PFSK-1 (cell line): ENCODE data around the gene GTPBP8.

Experiments used
- FOXP2 ChIP-seq: optimal IDR thresholded peaks from 2 replicates; pipeline ENCODE3; 2011; ENCODE audit warnings: borderline replicate concordance, control low read depth, inconsistent platforms; ENCODE audit not compliant: insufficient read depth; ENCODE audit errors: extremely low read length, extremely low read depth
- POLR2AphosphoS5 ChIP-seq: IDR thresholded peaks from 2 replicates; pipeline ENCODE4 v1.6.1; 2012; ENCODE audit warnings: low read depth, mild to moderate bottlenecking, control low read depth, low read length, moderate library complexity
- REST ChIP-seq, 2 experiments: IDR thresholded peaks; 2 replicates each; pipeline versions ENCODE4 v1.6.1 to v1.8.0; 2011 to 2012; ENCODE audit warnings: low read depth in 2 of 2, low read length in 2 of 2, control low read depth in 1 of 2, inconsistent platforms in 1 of 2, mild to moderate bottlenecking in 1 of 2, moderate library complexity in 1 of 2; ENCODE audit not compliant: insufficient read depth in 1 of 2
- SIN3A ChIP-seq: IDR thresholded peaks from 2 replicates; pipeline ENCODE4 v1.6.1; 2012; ENCODE audit warnings: mild to moderate bottlenecking, low read length, moderate library complexity, borderline replicate concordance; ENCODE audit not compliant: insufficient read depth
- TAF1 ChIP-seq: IDR thresholded peaks from 2 replicates; pipeline ENCODE4 v1.6.1; 2012; ENCODE audit warnings: low read length, control low read depth, borderline replicate concordance; ENCODE audit not compliant: insufficient read depth

The GTPBP8 gene

GRCh38 chr3:113019182-113020137 is 28.7 kb downstream of the GTPBP8 start:
- TF ChIP-seq TAF1 (no peak), FOXP2 (no peak), POLR2AphosphoS5 (peak; percentile 64), REST (IDR thresholded peaks at IDR 0.05; ENCODE audit: insufficient read depth in 1 of 2, low read depth in 2 of 2, low read length in 2 of 2) (0 out of 4 replicates have a peak, but pooled peaks of 1 of the 2 experiments have one; percentile 10), SIN3A (0 out of 2 replicates have a peak, but pooled peaks have one; percentile 60)

- TF ChIP-seq TAF1 (no peak), POLR2AphosphoS5 (no peak), REST (IDR thresholded peaks at IDR 0.05; ENCODE audit: insufficient read depth in 1 of 2, low read depth in 2 of 2, low read length in 2 of 2) (no peak), SIN3A (no peak), FOXP2 (no peak)
These were observed 30.7 kb downstream of the GTPBP8 start for GRCh38 chr3:113021471-113021870.

GRCh38 chr3:113034011-113034410 is 43.2 kb downstream of the GTPBP8 start:
- TF ChIP-seq TAF1 = no peak
- no peak for TF ChIP-seq FOXP2
- no peak for TF ChIP-seq REST (IDR thresholded peaks at IDR 0.05; ENCODE audit: insufficient read depth in 1 of 2, low read depth in 2 of 2, low read length in 2 of 2)
- no peak for TF ChIP-seq SIN3A

GRCh38 chr3:113035387-113035982 is 44.7 kb downstream of the GTPBP8 start:
- TF ChIP-seq FOXP2 (no peak), TAF1 (no peak), POLR2AphosphoS5 (no peak), SIN3A (no peak), REST (IDR thresholded peaks at IDR 0.05; ENCODE audit: insufficient read depth in 1 of 2, low read depth in 2 of 2, low read length in 2 of 2) (no peak)
